NCI-H2107 treated with DMSO at 0.1 percent for 48 hours (cell line): Measurements from ENCODE around the gene CARD6.
"Not testable (repeated sequence)": the region's sequence is repeated elsewhere in the genome, so short reads cannot be mapped to it uniquely, and the experiment has no call there.

Source experiments
- DNase-seq: peaks from one replicate; lab custom pipeline; 2025; ENCODE audit not compliant: unreplicated experiment; lab: John Stamatoyannopoulos, UW

Gene CARD6, protein sequence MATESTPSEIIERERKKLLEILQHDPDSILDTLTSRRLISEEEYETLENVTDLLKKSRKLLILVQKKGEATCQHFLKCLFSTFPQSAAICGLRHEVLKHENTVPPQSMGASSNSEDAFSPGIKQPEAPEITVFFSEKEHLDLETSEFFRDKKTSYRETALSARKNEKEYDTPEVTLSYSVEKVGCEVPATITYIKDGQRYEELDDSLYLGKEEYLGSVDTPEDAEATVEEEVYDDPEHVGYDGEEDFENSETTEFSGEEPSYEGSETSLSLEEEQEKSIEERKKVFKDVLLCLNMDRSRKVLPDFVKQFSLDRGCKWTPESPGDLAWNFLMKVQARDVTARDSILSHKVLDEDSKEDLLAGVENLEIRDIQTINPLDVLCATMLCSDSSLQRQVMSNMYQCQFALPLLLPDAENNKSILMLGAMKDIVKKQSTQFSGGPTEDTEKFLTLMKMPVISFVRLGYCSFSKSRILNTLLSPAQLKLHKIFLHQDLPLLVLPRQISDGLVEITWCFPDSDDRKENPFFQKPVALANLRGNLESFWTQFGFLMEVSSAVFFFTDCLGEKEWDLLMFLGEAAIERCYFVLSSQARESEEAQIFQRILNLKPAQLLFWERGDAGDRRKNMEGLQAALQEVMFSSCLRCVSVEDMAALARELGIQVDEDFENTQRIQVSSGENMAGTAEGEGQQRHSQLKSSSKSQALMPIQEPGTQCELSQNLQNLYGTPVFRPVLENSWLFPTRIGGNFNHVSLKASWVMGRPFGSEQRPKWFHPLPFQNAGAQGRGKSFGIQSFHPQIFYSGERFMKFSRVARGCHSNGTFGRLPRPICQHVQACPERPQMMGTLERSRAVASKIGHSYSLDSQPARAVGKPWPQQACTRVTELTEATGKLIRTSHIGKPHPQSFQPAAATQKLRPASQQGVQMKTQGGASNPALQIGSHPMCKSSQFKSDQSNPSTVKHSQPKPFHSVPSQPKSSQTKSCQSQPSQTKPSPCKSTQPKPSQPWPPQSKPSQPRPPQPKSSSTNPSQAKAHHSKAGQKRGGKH

DNA sequence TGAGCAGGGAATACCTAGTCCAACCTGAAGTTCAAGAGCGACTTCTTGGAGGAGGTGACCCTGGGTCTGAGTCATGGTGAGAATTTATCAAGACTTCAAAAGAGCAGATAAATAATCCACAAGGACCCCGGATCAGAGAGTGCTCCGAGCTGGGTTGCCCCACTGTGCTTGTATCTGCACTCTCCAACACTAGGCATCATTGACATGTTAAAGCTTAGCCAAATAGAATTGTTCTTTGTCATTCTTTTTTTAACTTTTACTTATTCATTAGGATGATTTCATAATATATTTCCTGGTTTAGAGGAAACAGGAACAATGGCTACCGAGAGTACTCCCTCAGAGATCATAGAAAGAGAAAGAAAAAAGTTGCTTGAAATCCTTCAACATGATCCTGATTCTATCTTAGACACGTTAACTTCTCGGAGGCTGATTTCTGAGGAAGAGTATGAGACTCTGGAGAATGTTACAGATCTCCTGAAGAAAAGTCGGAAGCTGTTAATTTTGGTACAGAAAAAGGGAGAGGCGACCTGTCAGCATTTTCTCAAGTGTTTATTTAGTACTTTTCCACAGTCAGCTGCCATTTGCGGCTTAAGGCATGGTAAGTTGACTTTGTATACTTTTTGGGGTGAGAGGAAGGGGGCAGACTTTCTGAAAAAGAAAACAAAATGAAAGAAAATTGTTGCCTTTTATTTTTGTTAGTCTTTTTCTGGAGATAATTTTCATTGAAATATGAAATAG, at the start of gene CARD6:
Gene CARD6 (plus strand): TSS at position 300 of the 738 bp plus-strand sequence. CDS start 16 bp downstream, at position 316.
- DNase-seq, result no peak

DNA sequence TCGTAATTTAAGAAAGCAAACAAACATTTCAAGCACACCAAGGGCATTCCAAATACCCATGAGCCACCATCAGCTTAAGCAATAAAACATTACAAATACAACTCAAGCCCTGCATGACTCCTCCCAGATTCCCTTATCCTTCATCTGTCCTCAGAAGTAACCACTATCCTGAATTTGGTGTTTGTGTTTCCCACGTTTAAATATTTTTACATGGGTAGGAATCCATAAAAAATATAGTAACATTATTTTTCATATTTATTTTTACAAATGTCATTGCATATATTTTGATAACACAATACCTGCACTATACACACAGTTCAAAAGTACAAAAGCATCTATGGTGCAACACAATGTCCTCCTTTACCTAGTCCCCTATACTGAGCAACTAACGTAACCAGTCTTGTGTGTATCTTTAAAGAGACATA, 49.4 kb upstream of the CARD6 start:
- DNase-seq, result no peak

DNA sequence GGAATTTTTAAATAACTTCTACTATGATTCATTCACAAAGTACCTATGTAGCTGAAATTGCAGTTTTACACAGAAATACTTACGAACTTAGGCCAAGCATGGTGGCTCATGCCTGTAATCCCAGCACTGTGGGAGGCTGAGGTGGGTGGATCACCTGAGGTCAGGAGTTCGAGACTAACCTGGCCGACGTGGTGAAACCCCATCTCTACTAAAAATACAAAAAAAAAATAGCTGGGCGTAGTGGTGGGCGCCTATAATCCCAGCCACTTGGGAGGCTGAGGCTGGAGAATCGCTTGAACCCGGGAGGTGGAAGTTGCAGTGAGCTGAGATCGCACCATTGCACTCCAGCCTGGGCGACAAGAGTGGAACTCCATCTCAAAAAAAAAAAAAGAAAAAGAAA, 48.5 kb upstream of the CARD6 start:
- DNase-seq, result not testable (repeated sequence)

DNA sequence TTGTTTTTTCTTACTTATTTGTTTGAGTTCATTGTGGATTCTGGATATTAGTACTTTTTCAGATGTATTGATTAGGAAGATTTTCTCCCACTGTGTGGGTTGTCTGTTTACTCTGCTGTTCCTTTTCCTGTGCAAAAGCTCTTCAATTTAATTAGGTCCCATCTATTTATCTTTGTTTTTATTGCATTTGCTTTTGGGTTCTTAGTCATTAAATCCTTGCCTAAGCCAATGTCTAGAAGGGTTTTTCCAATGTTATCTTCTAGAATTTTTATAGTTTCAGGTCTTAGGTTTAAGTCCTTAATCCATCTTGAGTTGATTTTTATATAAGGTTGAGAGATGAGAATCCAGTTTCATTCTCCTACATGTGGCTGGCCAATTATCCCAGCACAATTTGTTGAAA, 46.8 kb upstream of the CARD6 start:
- DNase-seq, result not testable (repeated sequence)

DNA sequence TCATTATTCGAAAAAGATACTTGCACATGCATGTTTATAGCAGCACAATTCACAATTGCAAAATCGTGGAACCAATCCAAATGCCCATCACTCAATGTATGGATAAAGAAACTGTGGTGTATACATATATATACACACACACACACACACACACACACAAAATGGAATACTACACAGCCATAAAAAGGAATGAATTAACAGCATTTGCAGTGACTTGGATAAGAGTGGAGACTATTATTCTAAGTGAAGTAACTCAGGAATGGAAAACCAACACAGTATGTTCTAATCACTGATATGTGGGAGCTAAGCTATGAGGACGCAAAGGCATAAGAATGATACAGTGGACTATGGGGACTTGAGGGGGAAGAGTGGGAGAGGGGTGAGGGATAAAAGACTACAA, 46.3 kb upstream of the CARD6 start:
- DNase-seq, result not testable (repeated sequence)

DNA sequence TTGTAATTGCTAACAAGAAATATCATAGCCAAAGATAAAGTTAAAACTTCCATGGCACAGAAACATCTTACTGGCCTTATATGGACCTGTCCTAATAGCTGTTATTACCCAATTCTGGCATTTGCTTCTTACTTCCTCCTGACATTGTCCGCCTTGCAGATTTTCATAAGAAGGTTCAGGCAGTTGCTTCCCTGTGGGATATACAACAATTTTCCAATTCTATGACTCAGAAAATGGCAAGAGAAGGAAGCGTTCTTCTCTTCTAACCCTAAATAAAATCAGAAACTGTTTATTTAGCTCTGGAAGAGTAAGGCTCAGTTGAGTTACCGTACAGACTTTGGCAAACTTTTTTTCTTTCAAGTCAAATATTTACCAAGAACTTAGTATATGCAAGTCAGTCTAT, 44.7 kb upstream of the CARD6 start:
- no peak for DNase-seq

DNA sequence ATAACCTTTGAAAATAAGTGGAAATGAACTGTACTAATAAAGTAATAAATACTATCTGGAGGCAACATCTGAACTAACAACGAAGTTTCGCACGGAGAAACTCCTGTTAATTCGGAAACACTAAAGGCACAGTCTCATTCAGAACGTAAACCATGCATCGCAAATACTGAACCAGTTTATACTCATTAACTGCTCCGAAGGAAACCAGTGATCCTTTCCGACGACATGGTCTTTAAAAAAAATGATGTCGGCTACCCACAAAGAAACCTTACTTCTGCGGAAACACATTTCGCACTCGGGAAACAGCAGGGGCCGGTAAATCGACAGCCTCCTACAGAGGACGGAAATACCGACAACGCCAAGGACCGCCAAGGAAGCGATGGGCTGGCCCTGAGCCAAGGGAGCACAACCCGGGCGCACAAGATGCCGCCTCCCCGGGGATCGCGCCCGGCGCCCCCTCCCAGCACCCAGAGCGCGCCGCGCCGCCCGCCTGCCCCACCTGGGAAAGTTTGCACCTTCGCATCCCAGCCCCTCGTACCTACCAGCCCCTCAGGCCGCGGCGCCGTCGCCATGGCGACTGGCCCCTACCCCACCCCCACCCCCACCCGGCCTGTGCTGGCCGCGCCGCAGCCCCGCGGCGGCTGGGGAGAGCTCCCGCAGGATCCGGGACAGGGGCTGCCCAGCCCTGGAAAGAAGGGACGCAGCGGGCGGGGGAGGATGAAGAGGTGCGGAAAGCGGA, 43.7 kb upstream of the CARD6 start:
- DNase-seq, result peak; percentile 16

DNA sequence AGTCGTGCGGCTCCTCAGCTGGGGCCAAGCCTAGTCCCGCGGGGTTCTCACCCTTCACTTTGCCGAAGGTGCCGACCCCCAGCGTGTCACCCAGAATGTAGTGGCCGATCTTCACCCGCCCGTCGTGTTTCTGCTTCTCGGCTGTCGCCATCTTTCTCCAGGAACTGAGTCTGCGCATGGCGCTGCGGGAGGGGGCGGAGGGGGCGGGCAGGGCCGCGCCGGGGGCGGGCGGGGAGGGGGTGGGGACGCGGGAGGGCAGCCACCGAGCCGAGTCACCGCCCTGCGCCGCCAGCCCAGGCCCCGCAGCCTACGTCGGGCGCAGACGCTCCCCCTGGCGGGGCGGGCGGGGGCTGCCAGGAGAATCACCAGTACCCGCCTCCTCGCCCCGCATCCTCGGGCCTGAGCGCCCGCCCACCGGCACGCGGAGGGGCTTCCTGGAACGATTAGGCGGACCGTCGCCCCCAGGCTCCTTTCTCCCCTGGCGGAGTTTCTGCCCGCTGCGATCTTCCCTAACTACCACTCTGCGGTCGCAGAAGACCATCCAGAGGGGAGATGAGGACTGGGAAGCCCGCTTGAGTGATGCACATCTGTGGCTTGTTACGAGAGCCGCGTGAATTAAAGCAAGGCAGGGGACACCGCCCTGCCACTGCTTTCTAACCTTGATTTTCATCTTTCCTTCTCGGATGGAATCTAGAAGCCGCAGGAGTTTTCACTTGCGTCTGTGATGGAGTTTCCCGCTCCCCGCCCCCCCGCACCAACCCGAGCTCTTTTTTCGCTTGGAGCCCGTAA, 43.0 kb upstream of the CARD6 start, which contains the start of gene PRKAA1:
Gene PRKAA1 (minus strand): TSS at position 363 of the 789 bp plus-strand sequence. CDS start 185 bp downstream, at position 178.
- DNase-seq, result peak; percentile 86

DNA sequence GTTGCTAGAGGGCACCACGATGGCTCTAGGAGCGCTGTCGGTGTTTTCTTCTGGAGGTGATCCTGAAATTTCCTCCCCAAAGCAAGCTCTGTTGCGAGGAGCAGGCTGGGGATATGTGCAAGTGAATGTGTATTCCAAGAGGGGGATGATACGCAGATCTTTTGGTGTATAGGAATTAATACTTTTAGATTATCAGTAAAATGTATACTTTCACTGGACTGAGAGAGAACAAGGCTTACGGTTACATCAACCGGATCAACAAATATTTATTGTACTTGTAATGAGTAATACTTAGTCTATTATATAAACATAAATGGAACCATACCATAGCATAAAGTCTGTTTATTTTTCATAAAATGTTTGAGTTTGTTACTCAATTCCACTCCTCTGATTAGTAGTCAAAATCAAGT, 42.4 kb upstream of the CARD6 start:
- DNase-seq, result no peak

DNA sequence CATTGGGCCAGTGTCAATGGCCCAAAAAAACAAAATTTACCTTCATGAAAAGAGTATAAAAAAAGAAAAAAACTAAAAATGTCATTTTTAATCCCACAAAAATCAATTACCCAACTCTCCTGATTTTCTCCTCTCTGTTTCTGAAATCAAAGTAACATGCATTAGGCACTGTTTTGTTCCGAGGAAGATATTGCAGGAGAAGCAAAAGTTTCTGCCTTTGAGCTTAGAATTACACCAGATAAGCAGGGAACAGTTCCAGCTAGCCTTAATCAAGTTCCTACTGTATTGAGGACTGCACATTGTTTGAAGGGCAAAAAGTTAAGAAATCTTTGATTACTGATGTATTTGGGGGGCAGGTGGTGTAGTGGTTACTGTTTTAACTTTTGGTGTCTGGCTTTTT, 41.9 kb upstream of the CARD6 start:
- no peak for DNase-seq

DNA sequence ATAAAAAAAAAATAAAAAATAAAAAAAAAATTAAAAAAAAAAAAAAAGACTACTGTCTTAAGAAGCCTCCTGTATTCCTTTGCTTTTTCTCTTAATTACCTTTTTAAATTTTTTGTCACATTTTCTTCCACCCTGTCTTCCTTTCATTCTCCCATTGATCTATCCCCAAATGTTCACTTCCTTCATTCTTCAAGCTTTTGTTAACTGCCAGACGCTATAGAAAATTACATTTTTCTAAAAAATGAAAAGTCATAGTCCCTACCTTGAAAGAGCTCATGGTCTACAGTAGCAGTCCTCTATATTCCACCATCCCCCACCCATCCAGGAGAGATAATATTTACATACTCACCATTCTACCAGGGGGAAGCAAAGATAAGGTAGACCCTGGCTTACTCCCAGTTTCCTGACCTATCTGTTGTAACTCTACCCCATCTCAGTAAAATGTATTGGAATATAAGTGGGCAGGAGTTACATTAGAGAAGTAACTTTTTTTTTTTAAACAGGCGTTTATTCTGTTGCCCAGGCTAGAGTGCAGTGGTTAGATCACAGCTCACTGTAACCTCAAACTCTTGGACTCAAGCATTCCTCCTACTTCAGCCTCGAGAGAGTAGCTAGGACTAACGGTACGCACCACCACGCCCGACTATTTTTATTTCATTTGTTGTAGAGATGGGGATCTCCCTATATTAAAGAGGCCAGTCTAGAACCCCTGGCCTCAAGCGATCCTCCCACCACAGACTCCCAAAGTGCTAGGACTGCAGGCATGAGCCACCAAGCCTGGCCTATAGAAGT, 39.2 kb upstream of the CARD6 start:
- no peak for DNase-seq

DNA sequence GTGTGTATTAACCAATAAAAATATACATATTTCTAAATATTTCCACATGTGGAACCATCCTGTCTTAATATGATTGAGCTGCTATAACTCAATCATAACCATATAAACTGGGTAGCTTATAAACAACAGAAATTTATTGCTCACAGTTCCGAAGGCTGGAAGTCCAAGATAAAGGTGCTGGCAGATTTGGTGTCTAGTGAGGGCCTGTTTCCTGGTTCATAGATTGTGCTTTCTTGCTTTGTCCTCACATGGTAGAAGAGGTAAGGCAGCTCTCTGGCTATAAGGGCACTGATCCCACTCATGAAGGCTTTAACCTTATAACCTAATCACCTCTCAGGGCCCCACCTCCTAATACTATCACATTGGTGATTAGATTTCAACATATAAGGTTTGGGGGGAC, 29.0 kb upstream of the CARD6 start:
- DNase-seq, result no peak

DNA sequence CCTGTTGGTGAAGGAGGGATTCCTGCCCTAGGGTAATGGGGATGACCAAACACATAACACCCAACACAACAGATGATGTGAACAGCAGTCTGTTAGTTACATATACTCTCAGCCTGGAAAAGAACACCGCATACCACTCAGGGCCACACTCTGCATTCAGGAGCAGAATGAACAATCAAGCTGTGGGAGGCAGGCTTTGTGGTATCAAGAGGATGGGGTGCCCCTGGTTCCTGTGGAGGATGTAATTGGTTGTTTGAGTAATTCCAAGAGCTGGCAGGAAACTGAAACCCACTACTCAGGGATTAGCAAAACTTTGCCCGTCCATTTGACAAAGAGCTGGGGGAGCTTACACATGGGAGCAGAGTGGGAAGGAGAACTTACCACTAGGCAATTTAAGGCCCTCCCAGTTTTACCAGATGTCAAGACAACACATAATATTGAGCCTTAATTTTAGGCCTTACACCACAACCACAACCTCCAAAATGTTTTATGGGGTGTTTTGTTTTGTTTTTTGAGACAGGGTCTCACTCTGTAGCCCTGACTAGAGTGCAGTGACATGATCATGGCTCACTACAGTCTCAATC, 27.4 kb upstream of the CARD6 start:
- no peak for DNase-seq

DNA sequence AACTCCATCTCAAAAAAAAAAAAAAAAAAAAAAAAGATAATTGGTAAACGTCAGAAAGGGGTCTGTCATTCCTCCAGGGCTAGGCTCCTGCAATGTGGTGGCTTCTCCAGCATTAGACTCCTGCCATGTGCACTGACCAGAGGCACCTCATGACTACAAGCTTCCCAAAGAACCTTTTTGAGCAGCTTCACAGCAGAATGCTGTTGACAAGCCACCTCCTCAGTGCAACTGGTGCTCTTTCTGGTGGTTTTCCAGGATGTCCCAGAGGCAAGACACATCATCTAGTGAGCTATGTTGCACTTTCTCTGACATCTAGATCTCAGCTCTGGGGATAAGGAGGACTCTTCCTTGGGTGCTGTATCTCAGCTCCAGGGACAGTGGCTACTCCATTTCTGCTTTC, 17.7 kb upstream of the CARD6 start:
- DNase-seq, result no peak

DNA sequence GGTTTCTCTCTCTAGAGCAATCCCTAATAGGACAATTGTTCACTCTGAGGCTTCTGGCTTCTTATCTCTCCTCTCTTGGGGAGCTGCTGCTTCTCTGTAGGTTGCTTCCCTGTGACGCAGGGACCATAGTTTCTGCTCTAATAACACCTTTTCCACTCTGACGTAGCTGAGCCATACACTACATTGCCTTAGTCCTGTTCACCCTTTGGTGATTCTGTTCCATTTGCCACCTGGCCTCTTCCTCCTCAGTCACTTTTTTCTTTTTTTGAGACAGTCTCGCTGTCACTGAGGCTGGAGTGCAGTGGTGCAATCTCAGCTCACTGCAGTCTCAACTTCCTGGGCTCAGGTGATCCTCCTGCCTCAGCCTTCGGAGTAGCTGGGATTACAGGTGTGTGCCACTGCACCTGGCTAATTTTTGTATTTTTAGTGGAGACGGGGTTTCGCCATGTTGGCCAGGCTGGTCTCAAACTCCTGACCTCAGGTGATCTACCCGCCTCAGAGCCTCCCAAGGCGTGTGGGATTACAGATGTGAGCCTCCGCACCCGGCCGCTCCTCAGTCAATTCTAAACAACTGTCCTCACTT, 15.6 kb upstream of the CARD6 start:
- not testable (repeated sequence) for DNase-seq

DNA sequence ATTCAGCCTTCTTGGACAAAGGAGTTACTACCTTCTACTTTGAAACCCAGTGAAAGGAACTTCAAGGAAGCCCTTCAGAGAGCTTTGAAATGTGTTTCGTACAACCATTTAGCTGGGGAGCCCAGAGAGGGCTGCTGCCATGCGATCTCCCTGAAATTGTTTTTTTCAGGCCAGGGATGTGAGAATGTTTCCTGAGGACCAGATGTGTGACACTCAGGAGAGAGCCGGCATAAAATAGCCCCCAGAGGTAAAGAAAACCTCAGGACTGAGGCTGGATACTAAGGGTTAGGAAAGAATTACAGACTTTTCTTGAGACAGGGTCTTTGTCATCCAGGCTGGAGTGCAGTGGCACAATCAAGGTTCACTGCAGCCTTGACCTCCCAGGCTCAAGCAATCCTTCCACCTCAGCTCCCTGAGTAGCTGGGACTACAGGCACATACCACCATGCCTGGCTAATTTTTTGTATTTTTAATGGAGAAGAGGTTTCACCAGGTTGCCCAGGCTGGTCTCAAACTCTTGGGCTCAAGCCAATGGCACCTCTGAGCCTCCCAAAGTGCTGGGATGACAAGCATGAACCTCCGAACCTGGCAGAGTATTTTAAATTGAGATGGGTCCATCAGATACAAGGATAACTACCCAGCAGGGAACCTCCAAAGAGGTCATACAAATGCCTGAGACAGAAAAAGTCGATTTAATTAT, 14.5 kb upstream of the CARD6 start:
- DNase-seq, result no peak
